Testis (tissue), 2 donors: Measurements from ENCODE around the gene IL15RA.

ENCODE experiments used
- POLR2A ChIP-seq: fragments of 450-650 bp; IDR thresholded peaks from one replicate; pipeline ENCODE4 v1.6.1; 2017; ENCODE audit warnings: antibody characterized with exemption, mild to moderate bottlenecking, moderate library complexity
- TF ChIP-seq, protein P1 (sequence below), 3 experiments: fragments of 450-650 bp in 2 of 3; fragments of 200-600 bp in 1 of 3; sonication (generic) in 1 of 3; IDR thresholded peaks; one replicate each; pipeline ENCODE4 v1.5.1; 2016 to 2019; ENCODE audit warnings: antibody characterized with exemption in 3 of 3, mild to moderate bottlenecking in 2 of 3, moderate library complexity in 1 of 3

DNA sequence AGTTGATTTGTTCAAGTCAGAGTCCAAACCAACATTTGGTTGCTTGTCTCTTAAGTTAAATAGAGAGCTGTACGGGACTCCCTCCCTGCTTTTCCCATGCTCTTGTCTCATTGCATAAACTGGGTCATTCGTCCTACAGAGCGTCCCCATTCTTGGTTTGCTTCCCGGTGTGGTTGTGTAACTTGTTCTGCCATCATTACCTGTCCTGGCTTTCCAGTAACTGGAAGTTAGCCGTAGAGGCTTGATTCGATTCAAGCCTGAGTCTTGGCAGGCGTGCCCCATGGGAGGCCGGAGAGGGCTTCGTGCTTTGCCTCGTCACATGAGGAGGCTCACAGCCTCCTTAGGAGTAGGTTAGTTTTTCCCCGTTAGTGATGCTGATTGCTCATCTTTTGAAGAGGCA lies 47.1 kb downstream of the IL15RA start:
- no peak for TF ChIP-seq POLR2A
- TF ChIP-seq, protein P1, sequence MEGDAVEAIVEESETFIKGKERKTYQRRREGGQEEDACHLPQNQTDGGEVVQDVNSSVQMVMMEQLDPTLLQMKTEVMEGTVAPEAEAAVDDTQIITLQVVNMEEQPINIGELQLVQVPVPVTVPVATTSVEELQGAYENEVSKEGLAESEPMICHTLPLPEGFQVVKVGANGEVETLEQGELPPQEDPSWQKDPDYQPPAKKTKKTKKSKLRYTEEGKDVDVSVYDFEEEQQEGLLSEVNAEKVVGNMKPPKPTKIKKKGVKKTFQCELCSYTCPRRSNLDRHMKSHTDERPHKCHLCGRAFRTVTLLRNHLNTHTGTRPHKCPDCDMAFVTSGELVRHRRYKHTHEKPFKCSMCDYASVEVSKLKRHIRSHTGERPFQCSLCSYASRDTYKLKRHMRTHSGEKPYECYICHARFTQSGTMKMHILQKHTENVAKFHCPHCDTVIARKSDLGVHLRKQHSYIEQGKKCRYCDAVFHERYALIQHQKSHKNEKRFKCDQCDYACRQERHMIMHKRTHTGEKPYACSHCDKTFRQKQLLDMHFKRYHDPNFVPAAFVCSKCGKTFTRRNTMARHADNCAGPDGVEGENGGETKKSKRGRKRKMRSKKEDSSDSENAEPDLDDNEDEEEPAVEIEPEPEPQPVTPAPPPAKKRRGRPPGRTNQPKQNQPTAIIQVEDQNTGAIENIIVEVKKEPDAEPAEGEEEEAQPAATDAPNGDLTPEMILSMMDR (IDR thresholded peaks at IDR 0.05) = no peak
